ENCODE results near the gene GLDN.
"Not testable (repeated sequence)": the region's sequence is repeated elsewhere in the genome, so short reads cannot be mapped to it uniquely, and the experiment has no call there.

Gene GLDN

GRCh38 chr15:51438526-51438925 is 97.1 kb downstream of the GLDN start:
- in situ Hi-C loops (cut with HindIII; ENCODE audit: low sequenced_read_pairs) = no loop called here

GRCh38 chr15:51443282-51443914 is 101.9 kb downstream of the GLDN start:
- in situ Hi-C loops (cut with HindIII; ENCODE audit: low sequenced_read_pairs) = no loop called here

- in situ Hi-C loops (cut with HindIII; ENCODE audit: low sequenced_read_pairs) = no loop called here
Observed at GRCh38 chr15:51444112-51444511, 102.7 kb downstream of the GLDN start.

GRCh38 chr15:51444807-51445206 is 103.4 kb downstream of the GLDN start:
- in situ Hi-C loops (cut with HindIII; ENCODE audit: low sequenced_read_pairs) = no loop called here

- in situ Hi-C loops (cut with HindIII; ENCODE audit: low sequenced_read_pairs) = not testable (repeated sequence)
Observed at GRCh38 chr15:51446029-51446744, 104.7 kb downstream of the GLDN start.

GRCh38 chr15:51447855-51448621 is 106.6 kb downstream of the GLDN start:
- in situ Hi-C loops (cut with HindIII; ENCODE audit: low sequenced_read_pairs) = no loop called here

GRCh38 chr15:51448622-51449399 is 107.4 kb downstream of the GLDN start:
- in situ Hi-C loops (cut with HindIII; ENCODE audit: low sequenced_read_pairs) = no loop called here

- in situ Hi-C loops (cut with HindIII; ENCODE audit: low sequenced_read_pairs) = no loop called here
Observed at GRCh38 chr15:51450001-51450400, 108.5 kb downstream of the GLDN start.

Measured in endothelial cell of hepatic sinusoid (primary cell).